ENCODE data around the gene SPATA13.
"Not testable (repeated sequence)": the region's sequence is repeated elsewhere in the genome, so short reads cannot be mapped to it uniquely, and the experiment has no call there.

The SPATA13 gene

DNA sequence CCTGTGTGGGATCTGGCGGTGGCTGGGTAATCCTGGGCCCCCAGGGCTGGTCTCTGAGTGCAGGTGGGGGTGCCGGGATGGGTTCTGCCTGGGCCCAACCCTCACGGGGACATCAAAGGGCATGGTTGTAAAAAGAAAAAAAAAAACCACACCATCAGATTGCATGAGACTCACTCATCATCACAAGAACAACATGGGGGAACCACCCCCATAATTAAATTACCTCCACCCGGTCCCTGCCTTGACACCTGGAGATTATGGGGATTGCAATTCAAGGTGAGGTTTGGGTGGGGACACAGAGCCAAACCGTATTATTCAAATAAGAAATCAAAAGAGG lies 163.2 kb downstream of the SPATA13 start:
- no peak overlapping the region for H3K4me2 ChIP-seq
- TF ChIP-seq, protein P1, sequence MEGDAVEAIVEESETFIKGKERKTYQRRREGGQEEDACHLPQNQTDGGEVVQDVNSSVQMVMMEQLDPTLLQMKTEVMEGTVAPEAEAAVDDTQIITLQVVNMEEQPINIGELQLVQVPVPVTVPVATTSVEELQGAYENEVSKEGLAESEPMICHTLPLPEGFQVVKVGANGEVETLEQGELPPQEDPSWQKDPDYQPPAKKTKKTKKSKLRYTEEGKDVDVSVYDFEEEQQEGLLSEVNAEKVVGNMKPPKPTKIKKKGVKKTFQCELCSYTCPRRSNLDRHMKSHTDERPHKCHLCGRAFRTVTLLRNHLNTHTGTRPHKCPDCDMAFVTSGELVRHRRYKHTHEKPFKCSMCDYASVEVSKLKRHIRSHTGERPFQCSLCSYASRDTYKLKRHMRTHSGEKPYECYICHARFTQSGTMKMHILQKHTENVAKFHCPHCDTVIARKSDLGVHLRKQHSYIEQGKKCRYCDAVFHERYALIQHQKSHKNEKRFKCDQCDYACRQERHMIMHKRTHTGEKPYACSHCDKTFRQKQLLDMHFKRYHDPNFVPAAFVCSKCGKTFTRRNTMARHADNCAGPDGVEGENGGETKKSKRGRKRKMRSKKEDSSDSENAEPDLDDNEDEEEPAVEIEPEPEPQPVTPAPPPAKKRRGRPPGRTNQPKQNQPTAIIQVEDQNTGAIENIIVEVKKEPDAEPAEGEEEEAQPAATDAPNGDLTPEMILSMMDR (conservative IDR thresholded peaks at IDR 0.05; ENCODE audit: low read depth, low read length): no peak
- H3K27me3 ChIP-seq (ENCODE audit: insufficient read depth, low read depth): no peaks in the 10 kb centered on the region
- no peaks in the 10 kb centered on the region for H4K20me1 ChIP-seq (ENCODE audit: insufficient read depth)
- H3K9ac ChIP-seq: no peak overlapping the region
- H3K79me2 ChIP-seq (ENCODE audit: insufficient read depth, low read depth): no peaks in the 10 kb centered on the region
- H2AFZ ChIP-seq (ENCODE audit: low read depth): no peak overlapping the region
- no peaks in the 10 kb centered on the region for H3K4me1 ChIP-seq (ENCODE audit: low read depth, poor library complexity, severe bottlenecking)
- no peak overlapping the region for H3K27ac ChIP-seq
- H3K4me3 ChIP-seq (IDR thresholded peaks at IDR 0.05; ENCODE audit: insufficient read depth, low read depth, low read length): no peak overlapping the region
- H3K36me3 ChIP-seq (ENCODE audit: insufficient read depth): no peaks in the 10 kb centered on the region

DNA sequence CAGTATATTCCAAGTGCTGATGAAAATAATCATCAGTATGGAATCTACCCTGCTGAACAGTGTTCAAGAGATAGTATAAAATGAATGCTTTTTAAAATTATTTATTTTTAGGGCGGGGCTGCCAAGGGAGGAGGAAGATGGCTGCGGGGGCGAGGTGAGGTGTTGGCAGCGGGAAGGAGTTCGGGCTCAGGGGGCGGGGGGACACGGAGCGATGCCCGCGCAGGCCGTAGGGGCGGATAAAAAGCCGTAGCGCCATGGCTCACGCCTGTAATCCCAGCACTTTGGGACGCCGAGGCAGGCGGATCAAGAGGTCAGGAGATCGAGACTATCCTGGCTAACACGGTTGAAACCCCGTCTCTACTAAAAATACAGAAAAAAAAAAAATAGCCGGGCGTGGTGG lies 167.1 kb downstream of the SPATA13 start:
- not testable (repeated sequence) for H3K79me2 ChIP-seq (ENCODE audit: insufficient read depth, low read depth); H3K27ac ChIP-seq; H4K20me1 ChIP-seq (ENCODE audit: insufficient read depth); H2AFZ ChIP-seq (ENCODE audit: low read depth); H3K9ac ChIP-seq; H3K36me3 ChIP-seq (ENCODE audit: insufficient read depth); H3K4me1 ChIP-seq (ENCODE audit: low read depth, poor library complexity, severe bottlenecking); H3K4me2 ChIP-seq; H3K27me3 ChIP-seq (ENCODE audit: insufficient read depth, low read depth); H3K4me3 ChIP-seq (IDR thresholded peaks at IDR 0.05; ENCODE audit: insufficient read depth, low read depth, low read length)

DNA sequence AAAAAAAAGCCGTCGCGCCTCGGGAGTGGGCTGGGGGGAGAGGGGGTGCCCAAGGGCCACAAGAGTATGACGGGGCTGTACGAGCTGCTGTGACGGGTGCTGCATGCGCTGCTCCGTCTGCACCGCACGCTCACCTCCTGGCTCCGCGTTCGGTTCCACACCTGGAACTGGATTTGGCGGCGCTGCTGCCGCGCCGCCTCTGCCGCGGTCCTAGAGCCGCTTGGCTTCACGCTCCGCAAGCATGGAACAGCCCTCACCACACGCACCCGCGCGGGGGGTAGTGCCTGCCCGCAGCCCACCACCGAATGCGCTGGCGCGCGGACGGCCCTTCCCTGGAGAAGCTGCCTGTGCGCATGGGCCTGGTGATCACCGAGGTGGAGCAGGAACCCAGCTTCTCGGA lies 167.6 kb downstream of the SPATA13 start:
- H3K27me3 ChIP-seq (ENCODE audit: insufficient read depth, low read depth): no peaks in the 10 kb centered on the region
- TF ChIP-seq, protein P1 (conservative IDR thresholded peaks at IDR 0.05; ENCODE audit: low read depth, low read length): no peak
- no peak overlapping the region for H3K4me2 ChIP-seq
- no peaks in the 10 kb centered on the region for H4K20me1 ChIP-seq (ENCODE audit: insufficient read depth)
- H3K36me3 ChIP-seq (ENCODE audit: insufficient read depth): no peaks in the 10 kb centered on the region
- H3K9ac ChIP-seq: no peak overlapping the region
- H2AFZ ChIP-seq (ENCODE audit: low read depth): no peak overlapping the region
- no peak overlapping the region for H3K4me3 ChIP-seq (IDR thresholded peaks at IDR 0.05; ENCODE audit: insufficient read depth, low read depth, low read length)
- H3K4me1 ChIP-seq (ENCODE audit: low read depth, poor library complexity, severe bottlenecking): no peaks in the 10 kb centered on the region
- H3K27ac ChIP-seq: no peak overlapping the region
- no peaks in the 10 kb centered on the region for H3K79me2 ChIP-seq (ENCODE audit: insufficient read depth, low read depth)

DNA sequence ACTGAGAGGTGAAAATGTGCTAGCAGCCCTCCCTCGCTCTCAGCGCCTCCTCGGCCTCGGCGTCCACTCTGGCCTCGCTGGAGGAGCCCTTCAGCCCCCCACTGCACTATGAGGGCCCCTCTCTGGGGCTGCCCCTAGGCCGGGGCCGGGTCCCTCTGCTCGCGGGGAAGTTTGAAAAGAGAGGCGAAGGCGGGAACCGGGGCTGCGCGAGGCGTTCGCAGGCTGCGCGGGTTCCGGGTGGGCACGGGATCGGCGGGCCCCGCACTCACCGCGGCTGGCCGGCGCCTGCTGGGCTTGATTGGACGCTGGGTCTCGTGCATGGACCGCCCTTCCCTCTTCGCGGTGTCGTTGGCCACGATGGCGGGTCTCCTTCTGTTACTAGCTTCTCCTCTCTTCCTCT lies 178.2 kb downstream of the SPATA13 start:
- no peaks in the 10 kb centered on the region for H3K36me3 ChIP-seq (ENCODE audit: insufficient read depth)

DNA sequence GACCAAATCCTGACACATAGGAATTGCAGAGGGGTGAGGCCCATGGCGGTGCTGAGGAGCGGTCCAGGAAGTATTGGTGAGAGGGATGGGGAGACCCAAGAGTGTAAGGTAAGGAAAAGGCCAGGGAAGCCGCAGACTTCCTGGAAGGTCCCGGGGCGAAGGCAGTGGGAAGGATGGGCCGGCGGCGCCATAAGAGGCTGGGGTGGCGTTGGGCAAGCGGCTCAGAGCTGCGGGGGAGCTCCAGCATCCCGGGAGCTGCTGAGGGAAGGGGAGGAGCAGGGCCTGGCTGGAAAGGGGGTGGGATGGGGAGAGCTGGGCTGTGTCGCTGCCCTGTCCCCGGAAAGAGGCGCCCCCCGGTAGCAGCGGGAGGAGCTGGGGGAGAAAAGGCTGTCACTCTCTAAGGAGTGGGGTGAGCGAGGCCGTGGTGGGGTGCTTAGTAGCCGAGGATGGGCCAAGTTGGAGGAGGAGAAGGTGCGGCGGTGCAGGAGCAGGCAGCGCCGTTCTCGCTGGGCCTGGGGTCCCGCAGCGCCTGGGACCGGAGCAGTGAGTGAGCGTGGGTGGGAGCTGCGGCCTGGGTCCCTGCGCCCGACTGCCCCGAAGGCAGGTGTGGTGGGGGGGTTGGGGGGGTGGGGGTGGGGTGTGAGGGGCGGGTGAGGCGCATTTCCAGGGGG lies 179.6 kb downstream of the SPATA13 start:
- no peaks in the 10 kb centered on the region for H3K36me3 ChIP-seq (ENCODE audit: insufficient read depth)
- no peaks in the 10 kb centered on the region for H4K20me1 ChIP-seq (ENCODE audit: insufficient read depth)
- no peaks in the 10 kb centered on the region for H3K4me1 ChIP-seq (ENCODE audit: low read depth, poor library complexity, severe bottlenecking)
- H2AFZ ChIP-seq (ENCODE audit: low read depth): no peak overlapping the region
- H3K27me3 ChIP-seq (ENCODE audit: insufficient read depth, low read depth): no peaks in the 10 kb centered on the region
- TF ChIP-seq, protein P1 (conservative IDR thresholded peaks at IDR 0.05; ENCODE audit: low read depth, low read length): no peak
- no peak overlapping the region for H3K4me2 ChIP-seq
- H3K27ac ChIP-seq: no peak overlapping the region
- H3K79me2 ChIP-seq (ENCODE audit: insufficient read depth, low read depth): no peaks in the 10 kb centered on the region
- H3K9ac ChIP-seq: no peak overlapping the region
- H3K4me3 ChIP-seq (IDR thresholded peaks at IDR 0.05; ENCODE audit: insufficient read depth, low read depth, low read length): no peak overlapping the region

More for the DNA sequence above, 178.2 kb downstream of the SPATA13 start:
- Histone ChIP-seq H3K27ac (no peak overlapping the region), H2AFZ (ENCODE audit: low read depth) (no peak overlapping the region), H3K4me2 (no peak overlapping the region), H3K4me3 (IDR thresholded peaks at IDR 0.05; ENCODE audit: insufficient read depth, low read depth, low read length) (no peak overlapping the region), H4K20me1 (ENCODE audit: insufficient read depth) (no peaks in the 10 kb centered on the region), H3K79me2 (ENCODE audit: insufficient read depth, low read depth) (no peaks in the 10 kb centered on the region), H3K9ac (no peak overlapping the region), H3K4me1 (ENCODE audit: low read depth, poor library complexity, severe bottlenecking) (no peaks in the 10 kb centered on the region), H3K27me3 (ENCODE audit: insufficient read depth, low read depth) (no peaks in the 10 kb centered on the region)
- TF ChIP-seq, protein P1 (conservative IDR thresholded peaks at IDR 0.05; ENCODE audit: low read depth, low read length): no peak

All from KMS-11 (cell line).